GM18858 (cell line): ENCODE results near the gene LPP.

ENCODE experiments used
- ATAC-seq: cut with Tn5 transposase; IDR thresholded peaks from one replicate; pipeline ENCODE4 v1.9.1; 2021; ENCODE audit not compliant: unreplicated experiment

The LPP gene

GRCh38 chr3:188574885-188575284 is 420.9 kb downstream of the LPP start:
- no peak for ATAC-seq

DNA sequence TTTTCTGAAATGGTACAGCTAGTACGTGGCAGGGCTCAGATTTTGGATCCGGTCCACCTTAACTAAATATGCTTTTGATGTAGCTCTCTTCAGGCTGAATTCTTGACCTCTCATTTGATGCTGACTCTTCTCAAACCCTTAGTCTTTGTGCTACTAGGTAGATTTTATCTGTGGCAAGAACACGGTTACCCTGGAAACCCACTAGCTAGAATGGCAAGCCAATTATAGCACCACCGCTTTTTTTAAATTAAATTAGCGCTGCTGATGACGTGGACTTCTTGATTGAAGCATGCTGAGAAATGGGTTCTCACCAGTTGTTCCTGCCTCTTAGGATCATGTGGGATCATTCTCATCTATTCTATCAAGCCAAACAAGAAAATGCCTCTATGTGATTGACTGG is 421.5 kb downstream of the LPP start:
- no peak for ATAC-seq

GRCh38 chr3:188577539-188577938 is 423.6 kb downstream of the LPP start:
- ATAC-seq, result no peak

- no peak for ATAC-seq
Measured at GRCh38 chr3:188578576-188579363, 424.8 kb downstream of the LPP start.

DNA sequence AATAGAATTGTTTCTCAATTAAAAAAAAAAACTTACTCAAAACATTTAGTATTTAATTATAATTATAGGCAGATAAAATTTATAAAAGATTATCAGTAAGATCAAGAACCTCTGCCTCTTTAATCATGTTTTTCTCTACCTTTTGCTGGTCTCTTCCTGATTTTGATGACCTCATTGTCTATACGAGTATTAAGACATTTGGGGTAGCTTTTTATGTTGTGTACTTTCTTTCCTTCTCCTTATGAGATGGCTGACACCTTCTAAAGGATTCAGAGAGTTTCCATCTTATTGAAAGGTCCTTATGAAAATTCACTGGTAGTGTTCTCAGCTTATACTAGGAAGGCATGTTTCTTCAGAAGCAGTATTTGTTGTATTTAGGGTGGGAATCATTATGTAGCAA is 426.3 kb downstream of the LPP start:
- ATAC-seq, result no peak

GRCh38 chr3:188580659-188581058 is 426.7 kb downstream of the LPP start:
- no peak for ATAC-seq

DNA sequence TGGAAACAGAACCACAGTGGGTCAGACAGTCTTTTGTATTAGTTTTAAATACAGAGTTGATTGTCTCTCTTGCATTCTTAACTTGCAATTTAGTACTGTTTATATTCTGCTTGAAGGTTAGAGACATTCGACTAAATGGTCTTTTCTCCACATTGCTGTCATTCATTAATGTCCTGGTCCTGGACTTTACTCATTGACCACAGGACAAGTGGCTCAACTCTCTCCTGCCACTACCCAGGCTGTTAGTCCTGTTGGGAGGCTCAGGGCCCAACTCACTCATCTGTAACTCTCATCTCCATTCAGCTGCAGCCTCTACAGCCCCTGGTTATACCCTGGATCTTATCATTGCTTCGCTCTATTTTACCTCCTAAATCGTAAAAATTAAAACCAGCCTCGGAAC is 427.4 kb downstream of the LPP start:
- no peak for ATAC-seq

GRCh38 chr3:188581792-188582191 is 427.8 kb downstream of the LPP start:
- ATAC-seq, result no peak

GRCh38 chr3:188583341-188584161 is 429.6 kb downstream of the LPP start:
- no peak for ATAC-seq

GRCh38 chr3:188584162-188584529 is 430.2 kb downstream of the LPP start:
- ATAC-seq, result no peak

DNA sequence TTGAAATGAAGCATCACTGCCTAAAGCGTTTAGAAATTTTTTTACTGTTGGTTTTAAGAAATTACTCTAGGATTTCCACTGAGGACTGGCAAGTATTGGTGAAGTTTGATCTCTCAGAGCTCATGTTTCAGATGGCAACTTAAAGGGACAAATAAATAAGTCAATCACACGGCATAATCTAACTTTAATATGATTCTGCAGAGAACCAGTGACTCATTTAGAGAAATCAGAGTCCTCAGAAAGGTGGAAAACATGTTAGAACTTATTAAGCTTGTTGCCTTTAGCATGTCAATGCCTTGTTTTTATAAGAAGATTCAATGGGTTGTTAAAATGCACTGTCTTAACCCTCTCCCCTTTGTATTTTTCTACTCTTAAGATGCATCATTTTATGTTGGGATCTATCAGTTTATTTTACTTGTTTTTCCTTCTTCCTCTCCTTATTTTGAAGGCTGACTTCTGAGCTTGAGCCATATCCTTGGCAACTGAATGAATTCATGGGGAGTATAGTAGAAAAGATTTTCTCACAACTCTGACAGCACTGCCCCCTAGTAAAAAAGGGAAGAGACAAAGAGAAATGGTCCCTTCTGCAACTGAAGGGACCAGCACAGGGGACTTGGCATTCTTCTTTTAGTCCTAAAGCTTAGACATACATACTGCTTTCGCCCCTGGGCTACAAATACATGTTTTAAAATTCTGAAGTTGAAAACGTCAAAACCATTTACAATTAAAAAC is 431.2 kb downstream of the LPP start:
- ATAC-seq, result no peak

DNA sequence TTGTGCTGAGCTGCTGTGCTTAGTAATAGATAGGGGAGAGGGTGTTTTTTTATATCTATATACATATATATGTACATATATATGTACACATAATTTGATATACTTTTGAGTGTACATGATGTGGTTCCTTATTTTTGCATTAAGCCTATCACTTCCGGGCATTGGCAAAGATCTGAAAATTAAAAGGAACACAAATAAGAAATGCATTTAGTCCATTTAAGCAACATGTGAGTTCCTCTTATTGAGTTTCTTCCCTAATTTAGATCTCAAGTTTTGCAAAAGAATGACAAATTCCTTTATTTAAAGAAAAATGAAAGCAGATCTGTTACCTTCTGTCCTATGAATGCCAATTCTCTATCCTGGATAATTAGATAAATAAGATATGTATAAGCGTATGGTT is 435.1 kb downstream of the LPP start:
- ATAC-seq, result no peak

- ATAC-seq, result no peak
Measured at GRCh38 chr3:188589771-188590170, 435.8 kb downstream of the LPP start.

GRCh38 chr3:188590557-188590956 is 436.6 kb downstream of the LPP start:
- no peak for ATAC-seq

DNA sequence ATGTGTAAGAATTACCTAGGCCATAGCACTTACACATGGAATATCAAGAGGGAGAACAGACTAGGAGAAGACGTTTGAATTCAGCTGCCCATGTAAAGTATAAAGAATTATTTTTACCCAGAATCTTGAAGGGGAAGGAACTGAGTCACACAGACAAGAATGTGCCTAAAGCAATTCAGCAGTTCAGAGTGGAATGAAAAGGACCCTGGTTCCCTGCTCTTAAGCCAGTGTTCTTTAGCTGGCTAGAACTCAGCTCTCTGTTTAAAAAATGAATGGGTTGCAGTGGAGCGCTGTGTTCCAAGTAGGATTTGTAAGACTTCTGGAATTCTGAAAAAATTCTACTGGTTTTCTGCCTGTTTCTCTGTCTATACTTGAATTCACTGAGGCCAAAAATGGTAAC is 440.2 kb downstream of the LPP start:
- no peak for ATAC-seq

DNA sequence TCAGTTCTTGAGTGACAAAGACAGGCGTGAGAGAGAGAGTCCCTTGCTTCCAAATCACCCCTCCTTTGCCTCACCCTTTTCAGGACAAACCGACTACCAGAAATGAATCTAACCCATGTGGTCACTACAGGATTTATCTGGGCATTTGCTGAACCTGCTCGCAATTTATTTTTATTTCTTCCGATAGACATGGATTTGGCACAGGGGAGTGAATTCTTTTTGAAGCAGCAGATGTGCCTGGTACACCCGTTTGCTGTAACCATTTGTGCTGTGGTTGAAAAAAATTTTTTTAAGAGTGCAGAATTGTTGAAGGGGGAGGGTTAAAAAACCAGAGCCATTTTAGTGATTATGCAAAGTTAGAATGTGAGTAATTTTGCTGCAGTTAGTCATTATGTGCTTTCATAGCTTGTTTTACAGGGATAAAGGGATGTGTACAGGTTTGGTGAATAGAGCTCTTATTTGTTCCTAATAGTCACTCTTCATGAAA is 442.0 kb downstream of the LPP start:
- ATAC-seq, result no peak

- no peak for ATAC-seq
Measured at GRCh38 chr3:188598894-188599293, 444.9 kb downstream of the LPP start.

DNA sequence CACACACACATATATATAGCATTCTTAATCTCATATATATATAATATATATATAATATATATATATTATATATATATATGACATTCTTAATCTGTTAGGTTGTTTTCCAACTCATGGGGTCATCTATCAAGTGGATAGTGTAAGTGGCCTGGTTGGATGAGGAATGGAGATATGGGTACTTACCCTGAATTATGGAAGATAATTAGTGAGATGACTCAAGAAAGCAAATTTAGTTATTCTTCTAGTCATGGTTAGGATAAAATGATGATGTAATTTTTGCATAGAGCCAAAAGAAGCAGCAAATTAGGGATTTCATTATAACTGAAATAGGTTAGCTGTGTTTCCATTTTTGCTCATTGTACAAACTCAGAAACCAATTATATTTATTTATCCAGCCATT is 448.2 kb downstream of the LPP start:
- no peak for ATAC-seq

DNA sequence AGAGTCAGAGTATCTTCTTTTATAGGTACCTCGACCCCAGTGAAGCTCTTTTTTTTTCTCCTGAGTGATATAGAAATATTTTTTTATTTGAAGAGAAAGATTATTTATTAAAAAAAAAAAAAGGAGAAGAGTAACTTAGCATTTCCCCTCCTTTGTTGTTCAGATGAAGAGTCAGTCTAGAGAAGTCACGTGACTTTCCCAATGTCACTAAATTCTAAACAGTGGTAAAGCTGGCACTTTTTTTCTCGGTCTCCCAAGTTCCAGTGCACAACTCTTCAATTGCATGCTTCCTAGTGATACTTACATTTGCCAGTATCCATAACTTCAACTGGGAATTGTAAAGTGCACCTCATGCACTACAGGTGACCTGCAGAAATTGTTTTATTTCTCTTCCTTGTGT is 448.7 kb downstream of the LPP start:
- ATAC-seq, result no peak

DNA sequence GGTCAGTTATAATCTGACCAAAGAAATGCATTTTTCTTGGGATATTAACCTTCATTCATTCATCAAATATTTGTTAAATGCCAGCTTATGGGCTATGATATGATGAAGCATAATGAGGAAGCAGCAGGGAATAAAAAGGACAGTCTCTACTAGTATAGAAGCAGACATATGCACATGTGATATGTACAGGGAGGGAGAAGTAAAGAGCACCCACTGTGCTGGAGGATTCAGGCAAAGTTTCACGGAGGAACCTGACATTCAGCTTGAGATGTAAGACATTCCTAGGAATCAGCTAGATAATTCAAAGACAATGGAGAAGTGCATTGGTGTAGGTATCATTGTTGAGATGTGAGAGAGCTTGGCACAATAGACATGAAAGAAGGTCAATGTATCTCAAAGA is 450.7 kb downstream of the LPP start:
- ATAC-seq, result no peak

GRCh38 chr3:188605231-188605630 is 451.3 kb downstream of the LPP start:
- ATAC-seq, result no peak

- no peak for ATAC-seq
Measured at GRCh38 chr3:188605905-188606304, 451.9 kb downstream of the LPP start.
